Panc1 (cell line): ENCODE data around the gene BNIP3.

Experiments
- CTCF ChIP-seq: fragments of 450-650 bp; IDR thresholded peaks from 2 replicates; pipeline ENCODE4 v1.5.1; 2017; ENCODE audit warnings: mild to moderate bottlenecking
- POLR2AphosphoS5 ChIP-seq: IDR thresholded peaks from 2 replicates; pipeline ENCODE4 v1.6.1; 2012; ENCODE audit warnings: mild to moderate bottlenecking, low read depth, low read length, moderate library complexity
- REST ChIP-seq, 2 experiments: IDR thresholded peaks; 2 replicates each; pipeline ENCODE4 v1.6.1; 2011 to 2012; ENCODE audit warnings: low read depth in 2 of 2, control low read depth in 1 of 2, low read length in 1 of 2, mild to moderate bottlenecking in 1 of 2, moderate library complexity in 1 of 2; ENCODE audit not compliant: insufficient read depth in 1 of 2

GRCh38 chr10:131949041-131949862 is 32.5 kb downstream of the BNIP3 start:
- no peak for TF ChIP-seq CTCF
- TF ChIP-seq REST (IDR thresholded peaks at IDR 0.05; ENCODE audit: insufficient read depth in 1 of 2, low read depth in 2 of 2, low read length in 1 of 2) = no peak
- no peak for TF ChIP-seq POLR2AphosphoS5
